HL-60 (cell line): ENCODE measurements around the gene PUM1.

Experiments used
- DNase-seq, 2 experiments: peaks; one replicate each; pipeline ENCODE4 v3.0.0-alpha.2; 2010 to 2020; ENCODE audit warnings: low read depth in 1 of 2, low spot score in 1 of 2
- H3K27ac ChIP-seq: fragments of 250-450 bp; sonication (Bioruptor Pico); replicated peaks from 2 replicates; pipeline ENCODE4 v1.5.1; 2020; ENCODE audit warnings: mild to moderate bottlenecking, moderate library complexity
- H3K27me3 ChIP-seq: fragments of 250-450 bp; sonication (Bioruptor Pico); 2 replicates; pipeline ENCODE4 v1.5.1; 2021; ENCODE audit warnings: mild to moderate bottlenecking, moderate library complexity; ENCODE audit not compliant: insufficient read depth, poor library complexity, severe bottlenecking
- H3K4me3 ChIP-seq: replicated peaks from 2 replicates; pipeline ENCODE4 v1.5.1; 2011; ENCODE audit warnings: mild to moderate bottlenecking, control low read depth, low read length; ENCODE audit not compliant: insufficient read depth
- GABPA ChIP-seq: IDR thresholded peaks from 2 replicates; pipeline ENCODE4 v1.6.1; 2012; ENCODE audit warnings: low read depth
- POLR2AphosphoS5 ChIP-seq: IDR thresholded peaks from 2 replicates; pipeline ENCODE4 v1.6.1; 2012; ENCODE audit warnings: low read depth
- SPI1 ChIP-seq: IDR thresholded peaks from 2 replicates; pipeline ENCODE4 v1.6.1; 2012; ENCODE audit warnings: low read depth, mild to moderate bottlenecking, borderline replicate concordance
- TF ChIP-seq, protein P1 (sequence below): IDR thresholded peaks from one replicate; pipeline ENCODE4 v1.5.1; 2011; ENCODE audit warnings: low read length, control low read depth, inconsistent platforms; ENCODE audit not compliant: insufficient read depth
- TF ChIP-seq, protein P2 (sequence below): IDR thresholded peaks from 2 replicates; pipeline ENCODE4 v1.6.1; 2012; ENCODE audit warnings: low read depth; ENCODE audit not compliant: insufficient replicate concordance

The PUM1 gene

DNA sequence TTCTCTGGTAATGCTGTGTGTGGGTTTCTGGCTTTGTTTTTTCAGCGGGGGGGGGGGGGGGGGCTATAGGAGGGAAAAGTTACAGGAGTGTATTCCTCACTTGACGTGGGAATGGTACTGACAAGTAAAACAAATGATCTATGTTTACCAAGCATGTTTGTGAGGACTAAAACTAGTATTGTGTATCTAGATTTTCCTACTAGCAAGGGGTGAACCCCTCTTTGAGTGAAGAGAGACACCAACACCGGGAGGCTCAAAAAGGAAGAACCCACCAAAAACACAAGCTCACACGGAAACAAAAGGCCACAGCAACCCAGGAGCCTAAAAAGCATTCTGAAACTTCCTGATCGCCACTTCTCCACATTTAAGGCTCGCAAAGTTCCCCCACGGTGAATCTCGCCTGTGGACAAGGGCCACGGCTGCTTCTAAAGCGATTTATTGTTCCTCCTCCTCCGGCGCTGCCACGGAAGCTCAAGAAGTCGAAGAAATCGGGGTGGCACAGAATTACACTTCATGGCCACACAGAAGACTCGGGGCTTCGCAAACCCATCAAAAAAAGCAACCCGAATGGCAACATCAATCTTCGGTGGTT, 703 bp downstream of the PUM1 start:
- H3K27me3 ChIP-seq: no peaks in the 10 kb centered on the region
- peak in 1 of 2 experiments; percentile 38 for DNase-seq
- peak overlapping the region; percentile 94 for H3K27ac ChIP-seq
- TF ChIP-seq, protein P1, sequence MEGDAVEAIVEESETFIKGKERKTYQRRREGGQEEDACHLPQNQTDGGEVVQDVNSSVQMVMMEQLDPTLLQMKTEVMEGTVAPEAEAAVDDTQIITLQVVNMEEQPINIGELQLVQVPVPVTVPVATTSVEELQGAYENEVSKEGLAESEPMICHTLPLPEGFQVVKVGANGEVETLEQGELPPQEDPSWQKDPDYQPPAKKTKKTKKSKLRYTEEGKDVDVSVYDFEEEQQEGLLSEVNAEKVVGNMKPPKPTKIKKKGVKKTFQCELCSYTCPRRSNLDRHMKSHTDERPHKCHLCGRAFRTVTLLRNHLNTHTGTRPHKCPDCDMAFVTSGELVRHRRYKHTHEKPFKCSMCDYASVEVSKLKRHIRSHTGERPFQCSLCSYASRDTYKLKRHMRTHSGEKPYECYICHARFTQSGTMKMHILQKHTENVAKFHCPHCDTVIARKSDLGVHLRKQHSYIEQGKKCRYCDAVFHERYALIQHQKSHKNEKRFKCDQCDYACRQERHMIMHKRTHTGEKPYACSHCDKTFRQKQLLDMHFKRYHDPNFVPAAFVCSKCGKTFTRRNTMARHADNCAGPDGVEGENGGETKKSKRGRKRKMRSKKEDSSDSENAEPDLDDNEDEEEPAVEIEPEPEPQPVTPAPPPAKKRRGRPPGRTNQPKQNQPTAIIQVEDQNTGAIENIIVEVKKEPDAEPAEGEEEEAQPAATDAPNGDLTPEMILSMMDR: no peak
- TF ChIP-seq, protein P2, sequence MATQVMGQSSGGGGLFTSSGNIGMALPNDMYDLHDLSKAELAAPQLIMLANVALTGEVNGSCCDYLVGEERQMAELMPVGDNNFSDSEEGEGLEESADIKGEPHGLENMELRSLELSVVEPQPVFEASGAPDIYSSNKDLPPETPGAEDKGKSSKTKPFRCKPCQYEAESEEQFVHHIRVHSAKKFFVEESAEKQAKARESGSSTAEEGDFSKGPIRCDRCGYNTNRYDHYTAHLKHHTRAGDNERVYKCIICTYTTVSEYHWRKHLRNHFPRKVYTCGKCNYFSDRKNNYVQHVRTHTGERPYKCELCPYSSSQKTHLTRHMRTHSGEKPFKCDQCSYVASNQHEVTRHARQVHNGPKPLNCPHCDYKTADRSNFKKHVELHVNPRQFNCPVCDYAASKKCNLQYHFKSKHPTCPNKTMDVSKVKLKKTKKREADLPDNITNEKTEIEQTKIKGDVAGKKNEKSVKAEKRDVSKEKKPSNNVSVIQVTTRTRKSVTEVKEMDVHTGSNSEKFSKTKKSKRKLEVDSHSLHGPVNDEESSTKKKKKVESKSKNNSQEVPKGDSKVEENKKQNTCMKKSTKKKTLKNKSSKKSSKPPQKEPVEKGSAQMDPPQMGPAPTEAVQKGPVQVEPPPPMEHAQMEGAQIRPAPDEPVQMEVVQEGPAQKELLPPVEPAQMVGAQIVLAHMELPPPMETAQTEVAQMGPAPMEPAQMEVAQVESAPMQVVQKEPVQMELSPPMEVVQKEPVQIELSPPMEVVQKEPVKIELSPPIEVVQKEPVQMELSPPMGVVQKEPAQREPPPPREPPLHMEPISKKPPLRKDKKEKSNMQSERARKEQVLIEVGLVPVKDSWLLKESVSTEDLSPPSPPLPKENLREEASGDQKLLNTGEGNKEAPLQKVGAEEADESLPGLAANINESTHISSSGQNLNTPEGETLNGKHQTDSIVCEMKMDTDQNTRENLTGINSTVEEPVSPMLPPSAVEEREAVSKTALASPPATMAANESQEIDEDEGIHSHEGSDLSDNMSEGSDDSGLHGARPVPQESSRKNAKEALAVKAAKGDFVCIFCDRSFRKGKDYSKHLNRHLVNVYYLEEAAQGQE: no peak
- TF ChIP-seq GABPA (no peak), POLR2AphosphoS5 (no peak), SPI1 (no peak)
- peak overlapping the region; percentile 76 for H3K4me3 ChIP-seq

DNA sequence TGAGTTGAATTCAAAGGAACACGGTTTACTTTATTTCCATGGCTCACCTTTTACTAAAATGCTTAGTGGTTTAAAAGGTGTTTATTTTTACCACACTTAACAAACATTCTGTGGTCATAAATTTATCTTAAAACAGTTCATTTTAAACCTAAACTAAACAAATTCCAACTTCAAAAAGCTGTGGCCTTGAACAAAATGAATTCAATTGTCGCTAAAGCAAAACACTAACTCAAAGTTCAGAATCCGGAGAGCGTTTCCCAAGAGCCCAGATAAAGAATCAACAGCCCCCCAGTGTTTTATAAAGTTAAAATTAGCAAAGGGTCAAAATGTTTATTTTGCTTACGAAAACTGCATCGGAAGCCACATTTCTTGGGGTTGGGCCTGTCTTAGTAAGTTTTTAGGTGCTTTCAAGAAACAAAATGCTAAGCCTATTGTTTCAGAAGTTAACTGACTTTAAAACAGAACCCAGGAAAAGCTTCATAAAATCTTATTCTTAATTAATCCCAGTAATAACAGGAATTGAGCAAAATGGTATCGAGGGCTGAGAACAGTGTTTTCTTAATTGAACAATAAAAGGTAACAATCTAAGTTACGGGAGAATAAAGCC, 1.3 kb downstream of the PUM1 start:
- no peak for TF ChIP-seq SPI1
- TF ChIP-seq, protein P1: no peak
- TF ChIP-seq POLR2AphosphoS5: no peak
- TF ChIP-seq, protein P2: no peak
- no peak for TF ChIP-seq GABPA
- DNase-seq: no peak
- Histone ChIP-seq H3K27me3 (no peaks in the 10 kb centered on the region), H3K4me3 (peak overlapping the region; percentile 76), H3K27ac (peak overlapping the region; percentile 94)

DNA sequence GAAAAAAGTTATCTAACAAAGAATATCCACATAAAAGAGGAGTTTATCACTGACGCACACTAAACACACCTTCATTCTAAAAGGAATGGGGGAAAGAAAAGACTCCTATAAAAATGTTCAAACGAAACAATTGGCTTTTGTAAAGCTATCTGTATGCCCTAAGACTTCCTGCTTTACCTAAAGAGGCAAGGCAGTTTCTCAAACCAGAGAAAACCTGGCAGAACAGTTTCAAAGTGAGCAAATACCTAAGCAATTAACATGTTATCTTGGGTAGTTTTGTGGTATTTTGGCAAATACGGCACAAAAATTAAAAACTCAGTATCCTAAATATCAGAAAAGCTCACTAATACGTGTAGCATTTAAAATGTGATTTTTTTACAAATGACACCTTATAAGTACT, 1.9 kb downstream of the PUM1 start:
- no peak for TF ChIP-seq GABPA
- TF ChIP-seq SPI1: no peak; the same call in 1 of the 2 replicates
- no peak for TF ChIP-seq POLR2AphosphoS5
- TF ChIP-seq, protein P2: no peak
- TF ChIP-seq, protein P1: no peak
- DNase-seq: no peak
- Histone ChIP-seq H3K27me3 (no peaks in the 10 kb centered on the region), H3K27ac (peak overlapping the region; percentile 94), H3K4me3 (peak overlapping the region; percentile 76)
